Embryonic facial prominence (tissue), 1 donor: ENCODE data around the gene LRRC39.

Source experiments
- DNase-seq: peaks from one replicate; pipeline ENCODE4 v3.0.0-alpha.2; 2016; ENCODE audit errors: extremely low spot score

LRRC39 gene

DNA sequence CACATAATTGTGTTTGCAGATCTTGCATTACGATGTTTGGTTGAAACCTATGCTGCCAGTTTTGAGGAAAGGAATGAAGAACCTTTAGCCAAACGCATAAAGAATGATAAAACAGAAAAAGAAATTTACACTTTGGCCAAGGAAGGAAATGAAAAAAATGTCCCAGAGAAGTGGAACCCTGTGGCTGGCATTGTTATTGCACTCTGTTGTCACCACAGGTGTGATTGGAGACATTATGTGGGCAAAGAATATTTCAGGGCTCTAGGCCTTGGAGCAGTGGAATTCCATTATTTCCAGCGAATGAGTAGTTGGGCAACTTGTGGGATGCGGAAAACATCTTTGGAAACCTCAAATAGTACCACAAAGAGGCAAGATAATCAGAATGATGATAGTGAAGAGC is 30.2 kb downstream of the LRRC39 start:
- DNase-seq: no peak

GRCh38 chr1:100146958-100147357 is 31.1 kb downstream of the LRRC39 start:
- DNase-seq: no peak

GRCh38 chr1:100145116-100145515 is 32.9 kb downstream of the LRRC39 start:
- DNase-seq: no peak

DNA sequence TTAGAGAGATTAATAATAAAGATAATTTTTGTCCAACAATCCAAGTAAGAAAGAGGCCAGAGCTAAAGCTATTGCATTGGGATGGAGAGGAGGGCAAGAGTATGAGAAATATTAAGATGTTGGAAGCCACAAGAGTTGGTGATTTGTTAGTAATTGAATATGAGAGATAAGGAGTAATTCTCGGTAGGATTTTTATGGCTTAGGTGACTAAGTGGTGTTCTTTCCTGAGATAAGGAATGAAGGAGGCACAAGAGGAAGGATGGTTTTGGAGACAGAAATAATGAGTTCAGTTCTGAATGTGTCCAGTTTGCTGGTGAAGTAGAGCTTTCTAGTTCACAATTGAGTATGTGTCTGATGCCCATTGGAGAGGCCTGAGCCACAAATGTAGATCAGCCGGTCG is 35.7 kb downstream of the LRRC39 start:
- DNase-seq: no peak

DNA sequence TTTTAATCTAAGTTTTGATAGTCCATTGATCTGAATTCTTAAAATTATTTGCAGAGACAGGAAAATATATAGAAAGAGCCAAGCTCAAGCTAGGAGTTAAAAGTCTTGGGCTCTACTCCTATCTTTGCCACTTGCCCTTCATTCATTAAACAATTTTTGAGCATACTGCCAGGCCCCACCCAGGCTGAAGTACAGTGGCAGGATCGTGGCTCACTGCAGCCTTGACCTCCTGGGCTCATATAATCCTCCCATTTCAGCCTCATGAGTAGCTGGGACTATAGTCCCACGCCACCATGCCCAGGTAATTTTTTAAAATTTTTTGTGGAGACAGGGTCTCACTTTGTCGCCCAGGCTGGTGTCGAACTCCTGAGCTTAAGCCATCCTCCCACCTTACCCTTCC is 36.9 kb downstream of the LRRC39 start:
- DNase-seq: no peak

GRCh38 chr1:100137602-100138001 is 40.5 kb downstream of the LRRC39 start:
- DNase-seq: no peak

DNA sequence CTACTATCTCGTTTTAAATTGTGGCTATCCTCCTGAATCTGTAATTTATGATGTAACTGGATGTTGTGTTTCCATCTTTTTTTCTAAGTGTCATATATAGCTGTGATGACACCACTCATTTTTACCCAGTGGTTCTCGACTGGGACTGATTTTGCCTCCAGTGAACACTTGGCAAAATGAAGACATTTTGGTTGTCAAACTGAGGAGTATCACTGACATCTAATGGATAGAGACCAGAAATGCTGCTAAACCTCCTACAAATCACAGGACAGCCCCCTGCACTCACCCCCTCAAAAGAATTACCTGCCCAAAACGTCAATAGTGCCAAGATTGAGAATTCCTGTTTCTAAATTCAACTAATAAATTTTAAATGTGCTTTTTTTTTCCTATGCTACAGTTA is 43.2 kb downstream of the LRRC39 start:
- no peak for DNase-seq

DNA sequence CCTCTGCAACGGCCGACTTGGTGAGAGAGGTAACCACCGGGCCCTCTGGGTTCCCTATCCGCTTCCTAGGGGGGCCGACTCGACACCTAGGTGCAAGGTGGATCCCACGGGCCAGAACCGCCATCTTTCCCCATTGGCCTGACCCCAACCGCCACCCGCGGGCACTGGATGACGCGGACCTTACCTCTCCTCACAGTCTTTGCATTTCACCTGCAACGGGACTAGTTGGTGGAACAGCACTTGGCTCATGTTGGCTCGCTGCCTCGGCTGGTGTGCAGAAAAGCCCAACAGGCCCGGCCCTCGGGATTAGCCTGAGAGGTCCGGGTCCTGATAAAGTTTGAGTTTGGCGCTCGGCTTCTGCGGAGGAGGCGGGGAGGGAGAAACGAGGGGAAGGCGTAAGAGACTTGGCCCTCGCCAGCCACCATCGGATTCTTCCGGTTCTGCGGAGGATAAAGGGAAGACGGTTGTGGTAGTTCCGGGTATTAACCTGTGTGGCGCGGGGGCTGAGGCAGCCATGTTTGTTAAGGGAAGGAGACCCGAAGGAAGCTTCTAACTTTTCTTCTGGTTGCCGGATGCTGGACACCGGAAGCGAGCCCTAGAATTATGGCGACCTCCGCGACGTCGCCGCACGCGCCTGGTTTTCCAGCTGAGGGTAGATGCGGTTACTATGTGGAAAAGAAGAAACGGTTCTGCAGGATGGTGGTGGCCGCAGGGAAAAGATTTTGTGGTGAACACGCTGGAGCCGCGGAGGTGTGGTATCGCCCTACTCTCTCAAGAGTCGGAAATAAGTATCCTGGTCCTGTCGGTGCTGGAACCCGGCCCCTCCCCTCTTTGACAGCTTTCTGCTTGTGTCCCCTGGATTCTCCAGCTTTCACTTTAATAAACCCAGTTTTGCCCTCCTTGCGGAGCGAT is 45.2 kb downstream of the LRRC39 start, which contains the start of the genes SASS6 and TRMT13:
Gene SASS6, minus strand, starts transcription at position 365 of the 912 bp plus-strand sequence. Its CDS starts 116 bp downstream, at position 249.
Gene TRMT13, plus strand, starts transcription at position 598 of the 912 bp plus-strand sequence. Its CDS starts 6 bp downstream, at position 604.
- DNase-seq: peak; percentile 97

- DNase-seq: no peak
Measured at GRCh38 chr1:100131623-100132022, 46.4 kb downstream of the LRRC39 start.

DNA sequence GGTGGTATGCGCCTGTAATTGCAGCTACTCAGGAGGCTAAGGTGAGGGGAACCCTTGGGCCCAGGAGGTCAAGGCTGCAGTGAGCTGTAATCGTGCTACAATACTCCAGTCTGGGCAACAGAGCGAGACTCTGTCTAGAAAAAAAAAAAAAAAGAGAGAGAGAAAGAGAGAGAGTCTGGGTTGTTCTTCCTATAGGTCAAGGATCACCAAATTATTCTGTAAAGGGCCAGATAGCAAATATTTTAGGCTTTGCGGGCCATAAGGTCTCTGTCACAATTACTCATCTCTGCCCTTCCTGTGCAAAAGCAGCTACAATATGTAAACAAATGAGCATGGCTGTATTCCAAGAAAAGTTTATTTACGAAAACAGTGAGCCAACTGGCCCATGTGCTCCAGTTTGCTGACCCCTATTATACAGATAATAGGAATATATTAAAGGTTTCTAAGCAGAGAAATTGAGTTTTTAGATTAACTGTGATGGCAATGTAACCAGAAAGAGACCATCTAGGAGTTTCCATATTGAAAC is 47.4 kb downstream of the LRRC39 start:
- DNase-seq: no peak

DNA sequence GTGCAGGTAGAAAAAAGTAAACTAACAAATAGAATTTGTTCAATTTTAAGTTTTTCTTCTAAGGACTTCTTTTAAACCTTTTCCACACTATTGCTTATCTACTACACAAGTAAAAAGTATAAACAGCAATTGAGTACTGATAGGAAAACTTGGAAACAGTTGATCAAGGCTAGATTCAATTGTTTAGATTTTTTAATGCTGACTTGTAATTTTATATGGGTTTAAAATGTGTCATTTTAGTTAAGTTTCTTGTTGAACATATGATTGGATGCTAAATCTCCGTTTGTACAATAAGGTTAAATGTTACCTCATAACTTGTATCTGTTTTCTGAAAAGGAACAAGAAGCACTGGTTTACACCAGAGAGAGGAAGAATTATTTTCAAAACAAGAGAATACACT is 50.8 kb downstream of the LRRC39 start:
- no peak for DNase-seq

DNA sequence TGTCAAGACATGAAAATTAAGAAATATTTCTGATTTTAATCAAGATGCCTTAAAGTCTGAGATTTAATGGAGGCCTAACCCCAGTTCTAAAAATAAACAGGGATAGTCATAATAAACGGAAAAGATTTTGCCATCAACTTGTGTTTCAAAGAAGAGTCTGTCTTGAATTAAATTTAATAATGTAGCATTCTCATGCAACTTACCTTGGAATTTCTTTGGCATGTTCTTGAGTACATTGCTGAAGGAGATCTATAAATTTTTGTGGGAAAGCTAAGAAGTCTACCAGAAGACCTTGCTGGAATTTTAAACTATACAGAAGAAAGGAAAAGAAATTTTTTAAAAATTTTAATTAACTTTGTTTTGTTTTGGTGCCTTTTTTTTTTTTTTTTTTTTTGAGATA is 55.9 kb downstream of the LRRC39 start:
- DNase-seq: no peak

GRCh38 chr1:100115524-100115923 is 62.5 kb downstream of the LRRC39 start:
- DNase-seq: no peak

- no peak for DNase-seq
Measured at GRCh38 chr1:100109554-100110066, 68.4 kb downstream of the LRRC39 start.

- DNase-seq: no peak
Measured at GRCh38 chr1:100107696-100108095, 70.4 kb downstream of the LRRC39 start.

- DNase-seq: no peak
Measured at GRCh38 chr1:100101564-100101963, 76.5 kb downstream of the LRRC39 start.

DNA sequence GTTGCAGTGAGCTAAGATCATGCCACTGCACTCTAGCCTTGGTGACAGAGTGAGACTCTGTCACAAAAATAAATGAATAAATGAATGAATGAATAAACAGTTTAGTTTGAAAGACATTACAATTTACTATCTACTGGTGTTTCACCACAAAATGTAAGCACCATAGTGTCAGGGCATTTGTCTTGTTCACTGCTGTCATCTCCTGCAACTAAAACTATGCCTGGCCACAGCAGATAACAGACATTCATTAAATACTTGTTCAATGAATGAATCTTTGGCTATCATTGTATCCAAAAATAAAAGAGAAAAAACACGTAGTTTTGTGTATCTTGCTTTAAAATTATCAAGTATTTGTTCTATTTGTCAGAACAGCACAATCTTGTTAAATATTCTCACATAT is 77.9 kb downstream of the LRRC39 start:
- DNase-seq: no peak
